GM12878 (cell line): ENCODE data around the gene PYGB.

ENCODE experiments used
- GABPA ChIP-seq: IDR thresholded peaks from 2 replicates; pipeline ENCODE4 v1.6.1; 2014; ENCODE audit warnings: antibody characterized with exemption, low read depth, mild to moderate bottlenecking, inconsistent platforms
- MYC ChIP-seq: IDR thresholded peaks from 2 replicates; pipeline ENCODE4 v1.6.1; 2011; ENCODE audit warnings: mild to moderate bottlenecking, low read length, moderate library complexity, inconsistent platforms; ENCODE audit not compliant: insufficient read depth, insufficient replicate concordance, insufficient read length, severe bottlenecking
- SP1 ChIP-seq: IDR thresholded peaks from one replicate; pipeline ENCODE4 v1.6.1; 2011; ENCODE audit warnings: low read depth, low read length
- SREBF1 ChIP-seq: IDR thresholded peaks from 2 replicates; pipeline ENCODE4 v1.6.1; 2012; ENCODE audit warnings: mild to moderate bottlenecking, low read length
- TAF1 ChIP-seq: IDR thresholded peaks from 2 replicates; pipeline ENCODE4 v1.6.1; 2011; ENCODE audit warnings: mild to moderate bottlenecking, low read depth, low read length, borderline replicate concordance
- ZBED1 ChIP-seq: IDR thresholded peaks from 2 replicates; pipeline ENCODE4 v1.6.1; 2016; ENCODE audit warnings: borderline replicate concordance
- ZNF274 ChIP-seq: IDR thresholded peaks from one replicate; pipeline ENCODE4 v1.8.0; 2011; ENCODE audit not compliant: insufficient read length, insufficient read depth
- TF ChIP-seq, protein P1 (sequence below), 3 experiments: IDR thresholded peaks in 2 of 3; conservative IDR thresholded peaks in 1 of 3; 2 replicates each; pipeline ENCODE4 v1.5.1; 2011; ENCODE audit warnings: low read depth in 3 of 3, low read length in 3 of 3, mild to moderate bottlenecking in 3 of 3, control low read depth in 2 of 3, moderate library complexity in 2 of 3, inconsistent platforms in 1 of 3, mixed read lengths in 1 of 3; ENCODE audit not compliant: control insufficient read depth in 2 of 3, insufficient read depth in 1 of 3; ENCODE audit errors: extremely low read depth in 1 of 3
- TF ChIP-seq, protein P2 (sequence below): IDR thresholded peaks from 2 replicates; pipeline ENCODE4 v1.6.1; 2011; ENCODE audit warnings: borderline replicate concordance, low read depth, mild to moderate bottlenecking, moderate library complexity, low read length; ENCODE audit not compliant: insufficient read depth, poor library complexity, severe bottlenecking

DNA sequence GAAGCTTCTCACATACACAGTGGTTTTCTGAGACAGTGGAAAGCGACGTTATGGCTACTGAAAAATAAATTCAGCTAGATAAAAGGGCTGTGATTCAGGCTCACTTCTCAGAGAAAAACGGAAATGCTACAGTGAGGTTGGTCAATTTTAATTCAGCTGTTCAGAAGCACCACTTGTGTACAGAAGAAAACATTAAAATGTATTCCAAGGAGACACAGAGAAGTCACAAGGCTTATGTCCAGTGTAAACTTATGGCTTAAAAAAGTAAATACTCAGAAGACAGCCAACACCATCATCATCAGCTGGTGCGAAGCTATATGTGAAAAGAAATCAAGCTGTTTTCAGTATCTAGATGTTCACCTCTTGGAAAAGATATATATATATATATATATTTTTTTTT is 74.1 kb downstream of the PYGB start:
- TF ChIP-seq ZBED1 (no peak), MYC (no peak), ZNF274 (no peak), SREBF1 (no peak), GABPA (no peak), SP1 (no peak), TAF1 (no peak)
- TF ChIP-seq, protein P1, sequence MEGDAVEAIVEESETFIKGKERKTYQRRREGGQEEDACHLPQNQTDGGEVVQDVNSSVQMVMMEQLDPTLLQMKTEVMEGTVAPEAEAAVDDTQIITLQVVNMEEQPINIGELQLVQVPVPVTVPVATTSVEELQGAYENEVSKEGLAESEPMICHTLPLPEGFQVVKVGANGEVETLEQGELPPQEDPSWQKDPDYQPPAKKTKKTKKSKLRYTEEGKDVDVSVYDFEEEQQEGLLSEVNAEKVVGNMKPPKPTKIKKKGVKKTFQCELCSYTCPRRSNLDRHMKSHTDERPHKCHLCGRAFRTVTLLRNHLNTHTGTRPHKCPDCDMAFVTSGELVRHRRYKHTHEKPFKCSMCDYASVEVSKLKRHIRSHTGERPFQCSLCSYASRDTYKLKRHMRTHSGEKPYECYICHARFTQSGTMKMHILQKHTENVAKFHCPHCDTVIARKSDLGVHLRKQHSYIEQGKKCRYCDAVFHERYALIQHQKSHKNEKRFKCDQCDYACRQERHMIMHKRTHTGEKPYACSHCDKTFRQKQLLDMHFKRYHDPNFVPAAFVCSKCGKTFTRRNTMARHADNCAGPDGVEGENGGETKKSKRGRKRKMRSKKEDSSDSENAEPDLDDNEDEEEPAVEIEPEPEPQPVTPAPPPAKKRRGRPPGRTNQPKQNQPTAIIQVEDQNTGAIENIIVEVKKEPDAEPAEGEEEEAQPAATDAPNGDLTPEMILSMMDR (IDR thresholded peaks at IDR 0.05 in 2 of 3, conservative IDR thresholded peaks at IDR 0.05 in 1 of 3; ENCODE audit: control insufficient read depth in 2 of 3, extremely low read depth in 1 of 3, insufficient read depth in 1 of 3, low read depth in 3 of 3, low read length in 3 of 3): no peak
- TF ChIP-seq, protein P2, sequence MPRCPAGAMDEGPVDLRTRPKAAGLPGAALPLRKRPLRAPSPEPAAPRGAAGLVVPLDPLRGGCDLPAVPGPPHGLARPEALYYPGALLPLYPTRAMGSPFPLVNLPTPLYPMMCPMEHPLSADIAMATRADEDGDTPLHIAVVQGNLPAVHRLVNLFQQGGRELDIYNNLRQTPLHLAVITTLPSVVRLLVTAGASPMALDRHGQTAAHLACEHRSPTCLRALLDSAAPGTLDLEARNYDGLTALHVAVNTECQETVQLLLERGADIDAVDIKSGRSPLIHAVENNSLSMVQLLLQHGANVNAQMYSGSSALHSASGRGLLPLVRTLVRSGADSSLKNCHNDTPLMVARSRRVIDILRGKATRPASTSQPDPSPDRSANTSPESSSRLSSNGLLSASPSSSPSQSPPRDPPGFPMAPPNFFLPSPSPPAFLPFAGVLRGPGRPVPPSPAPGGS: no peak
